Measurements from ENCODE around the gene NUDT1. TPM values are rescaled to one million over a fixed set of nuclear protein-coding genes. Genes with fewer than 3 reads are reported as not detected.
A peak's percentile ranks its signal among the peaks of the same experiment; 100 is the strongest.

The NUDT1 gene
- total RNA-seq, 4 donors from 2014 or later: 4.3 to 15.9 (median 10.6) TPM

DNA sequence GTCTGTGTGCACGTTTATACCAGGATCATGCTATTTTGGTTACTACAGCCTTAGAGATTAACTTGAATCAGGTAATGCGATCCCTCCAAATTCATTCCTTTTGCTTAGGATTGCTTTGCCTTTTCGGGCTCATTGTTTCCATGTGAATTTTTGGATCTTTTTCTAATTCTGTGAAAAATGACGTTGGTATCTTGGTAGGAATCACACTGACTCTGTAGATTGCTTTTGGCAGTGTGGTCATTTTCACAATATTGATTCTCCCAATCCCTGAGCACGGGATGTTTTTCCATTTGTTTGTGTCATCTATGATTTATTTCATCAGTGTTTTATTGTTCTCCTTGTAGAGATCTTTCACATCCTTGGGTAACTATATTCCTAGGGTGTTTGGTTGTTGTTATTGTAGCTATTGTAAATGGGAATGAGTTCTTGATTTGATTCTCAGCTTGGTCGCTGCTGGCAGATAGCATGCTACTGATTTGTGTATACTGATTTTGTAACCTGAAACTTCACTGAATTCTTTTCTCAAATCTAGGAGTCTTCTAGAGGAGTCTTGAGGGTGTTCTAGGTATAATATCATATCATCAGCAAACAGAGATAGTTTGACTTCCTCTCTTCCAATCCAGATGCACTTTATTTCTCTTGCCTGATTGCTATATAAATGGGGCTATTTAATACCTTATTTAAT is 54.1 kb downstream of the NUDT1 start:
- Histone ChIP-seq H3K36me3 (no peaks in the 10 kb centered on the region), H3K27me3 (no peaks in the 10 kb centered on the region), H3K9me3 (no peaks in the 10 kb centered on the region), H3K4me1 (no peaks in the 10 kb centered on the region), H3K4me3 (no peak overlapping the region), H3K27ac (no peak overlapping the region)
- no peak for ATAC-seq
- WGBS, 2 donors (ENCODE audit: low coverage in 1 of 2): 67 to 68% methylated on average over 4 to 6 of the region's 6 CpGs
- no peak for TF ChIP-seq CTCF (IDR thresholded peaks at IDR 0.05)
- no peak for TF ChIP-seq EP300 (IDR thresholded peaks at IDR 0.05)
- no peak for TF ChIP-seq POLR2A (IDR thresholded peaks at IDR 0.05)
- no peak for TF ChIP-seq POLR2AphosphoS5 (IDR thresholded peaks at IDR 0.05)

DNA sequence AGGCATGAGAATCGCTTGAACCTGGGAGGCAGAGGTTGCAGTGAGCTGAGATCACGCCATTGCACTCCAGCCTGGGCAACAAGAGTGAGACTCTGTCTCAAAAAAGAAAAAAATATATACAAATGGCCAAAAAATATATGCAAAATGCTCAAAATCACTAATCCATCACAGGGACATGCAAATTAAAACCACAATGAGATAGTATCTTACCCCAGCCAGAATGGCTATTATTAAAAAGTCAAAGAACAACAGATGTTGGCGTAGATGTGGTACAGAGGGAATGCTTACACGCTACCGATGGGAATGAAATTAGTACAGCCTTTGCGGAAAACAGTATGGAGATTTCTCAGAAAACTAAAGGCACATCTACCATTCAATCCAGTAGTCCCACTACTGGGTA is 54.8 kb downstream of the NUDT1 start:
- Histone ChIP-seq H3K4me3 (no peak overlapping the region), H3K36me3 (no peaks in the 10 kb centered on the region), H3K27me3 (no peaks in the 10 kb centered on the region), H3K27ac (no peak overlapping the region), H3K4me1 (no peaks in the 10 kb centered on the region), H3K9me3 (no peaks in the 10 kb centered on the region)
- 96 to 97% methylated on average over 5 to 6 of the region's 6 CpGs for WGBS, 2 donors (ENCODE audit: low coverage in 1 of 2)
- no peak for ATAC-seq
- TF ChIP-seq POLR2AphosphoS5 (IDR thresholded peaks at IDR 0.05): no peak

DNA sequence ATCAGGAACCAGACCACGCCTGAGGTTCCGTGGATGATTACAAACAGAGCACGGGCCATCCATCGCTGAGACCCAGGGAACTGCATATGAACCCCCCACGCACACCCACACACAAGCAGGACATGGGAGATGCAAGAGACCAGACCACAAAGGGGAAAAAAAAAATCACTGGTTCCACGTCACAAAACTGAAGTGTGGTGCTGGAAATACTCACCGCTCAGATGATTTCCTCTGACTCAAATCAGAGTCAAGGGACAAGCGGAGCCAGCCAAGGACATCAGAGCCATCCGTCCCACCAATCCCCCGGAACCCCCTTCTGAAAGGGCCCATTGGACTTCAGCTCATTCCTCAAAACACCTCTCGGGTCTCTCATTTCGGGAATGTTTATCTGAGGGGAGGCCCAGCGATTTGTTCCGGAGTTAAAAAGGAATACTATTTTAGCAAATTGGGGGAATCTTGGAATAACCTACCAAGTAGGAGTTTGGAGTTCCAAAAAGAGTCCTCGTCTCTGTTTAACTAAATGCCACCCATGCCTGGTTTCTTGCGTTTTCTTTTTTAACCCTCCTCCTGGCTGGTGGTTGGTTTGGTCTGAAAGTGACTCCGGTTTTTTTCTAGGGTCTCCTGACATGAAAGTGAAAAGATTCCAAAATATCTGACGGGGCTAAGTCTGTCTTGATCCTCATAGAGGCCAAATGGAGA is 57.3 kb downstream of the NUDT1 start:
- Histone ChIP-seq H3K27ac (peak overlapping the region in 2 of 4 donors; percentile 25 to 37), H3K4me1 (peaks cover 0 to under 1% (median 0%) of the 10 kb centered on the region in 3 donors)

GRCh38 chr7:2299870-2300512 is 58.0 kb downstream of the NUDT1 start:
- peak overlapping the region in 2 of 4 donors; percentile 25 to 37 for H3K27ac ChIP-seq
- no peaks in the 10 kb centered on the region for H3K36me3 ChIP-seq
- H3K27me3 ChIP-seq: no peaks in the 10 kb centered on the region
- H3K4me3 ChIP-seq: no peak overlapping the region
- no peaks in the 10 kb centered on the region for H3K9me3 ChIP-seq
- peaks cover 0 to 7% (median 0%) of the 10 kb centered on the region in 3 donors for H3K4me1 ChIP-seq
- TF ChIP-seq POLR2A (IDR thresholded peaks at IDR 0.05) (no peak), EP300 (IDR thresholded peaks at IDR 0.05) (no peak), POLR2AphosphoS5 (IDR thresholded peaks at IDR 0.05) (no peak), CTCF (IDR thresholded peaks at IDR 0.05) (no peak)
- 30 to 50% methylated on average over 8 to 9 of the region's 9 CpGs for WGBS, 2 donors (ENCODE audit: low coverage in 1 of 2)
- no peak for ATAC-seq

More for the DNA sequence above, 57.3 kb downstream of the NUDT1 start:
- Histone ChIP-seq H3K36me3 (no peaks in the 10 kb centered on the region), H3K4me3 (peak overlapping the region in 1 of 2 donors; percentile 1), H3K9me3 (no peaks in the 10 kb centered on the region), H3K27me3 (no peaks in the 10 kb centered on the region)
- peak; percentile 28 for ATAC-seq
- 63 to 91% methylated on average over 4 to 10 of the region's 18 CpGs for WGBS, 2 donors (ENCODE audit: low coverage in 1 of 2)
- TF ChIP-seq POLR2AphosphoS5 (IDR thresholded peaks at IDR 0.05) (no peak), POLR2A (IDR thresholded peaks at IDR 0.05) (no peak), CTCF (IDR thresholded peaks at IDR 0.05) (no peak)

Other genes starting within 250 kb of the NUDT1 start
- gene MAD1L1, start 9.3 kb upstream of the NUDT1 start, total RNA-seq: 10 to 100 TPM; 22.3 to 56.6 (median 35.0) TPM
- 10 to 100 TPM; 16.0 to 21.9 (median 17.8) TPM for gene MRM2, start within 50 bp of the NUDT1 start, total RNA-seq
- gene SNX8, start 72.2 kb downstream of the NUDT1 start, total RNA-seq: 10 to 100 TPM in 2 of 4 donors, 1 to 10 TPM in 2; 8.7 to 17.8 (median 9.8) TPM
- gene EIF3B, start 112.6 kb downstream of the NUDT1 start, total RNA-seq: 100 to 1,000 TPM; 126 to 147 (median 137) TPM
- 10 to 100 TPM in 3 of 4 donors, 1 to 10 TPM in 1; 8.3 to 18.3 (median 13.4) TPM for gene CHST12, start 161.4 kb downstream of the NUDT1 start, total RNA-seq
- not detected for gene GRIFIN, start 234.2 kb downstream of the NUDT1 start, total RNA-seq

Data from gastroesophageal sphincter (tissue), 4 donors.